Stimulated activated CD4-positive, alpha-beta T cell treated with anti-CD3 and anti-CD28 coated beads, TNF-alpha, amount 100 ng/mL, for 24 hours (primary cell): ENCODE data around the gene WRAP53.

ENCODE experiments used
- DNase-seq, 3 experiments: peaks; one replicate each; pipeline ENCODE4 v3.0.0-alpha.2; 2020; ENCODE audit warnings: low read depth in 3 of 3

WRAP53 gene

GRCh38 chr17:7684851-7685532 lies 3.3 kb upstream of the WRAP53 start:
- no peak for DNase-seq

- peak; percentile 77 to 89 (median 81) for DNase-seq
These were observed 2.6 kb upstream of the WRAP53 start for GRCh38 chr17:7685533-7686221.

GRCh38 chr17:7686222-7687071 lies 1.8 kb upstream of the WRAP53 start:
- peak; percentile 55 to 76 (median 58) for DNase-seq

- peak; percentile 71 to 83 (median 80) for DNase-seq
These were observed 987 bp upstream of the WRAP53 start, which contains the start of gene TP53 for GRCh38 chr17:7687072-7687907. TP53 (minus strand) TSS chr17:7687490; CDS start chr17:7676594, 10,896 bp downstream.

GRCh38 chr17:7688808-7689316 lies 585 bp downstream of the WRAP53 start:
- no peak for DNase-seq

GRCh38 chr17:7695586-7695985 lies 7.3 kb downstream of the WRAP53 start:
- no peak for DNase-seq

- DNase-seq: no peak
These were observed 9.7 kb downstream of the WRAP53 start for GRCh38 chr17:7697828-7698588.

- no peak for DNase-seq
These were observed 12.2 kb downstream of the WRAP53 start for GRCh38 chr17:7700510-7700909.

GRCh38 chr17:7701681-7702080 lies 13.4 kb downstream of the WRAP53 start:
- no peak for DNase-seq

GRCh38 chr17:7702776-7703175 lies 14.5 kb downstream of the WRAP53 start:
- DNase-seq: no peak

GRCh38 chr17:7703584-7704479 lies 15.6 kb downstream of the WRAP53 start:
- no peak for DNase-seq

- no peak for DNase-seq
These were observed 16.5 kb downstream of the WRAP53 start, which contains the start of gene EFNB3 for GRCh38 chr17:7704601-7705268. EFNB3 (plus strand) TSS chr17:7705202; CDS start chr17:7705599, 397 bp downstream.

- DNase-seq: no peak
These were observed 17.3 kb downstream of the WRAP53 start for GRCh38 chr17:7705269-7706255.

- no peak for DNase-seq
These were observed 18.5 kb downstream of the WRAP53 start for GRCh38 chr17:7706631-7707354.

- no peak for DNase-seq
These were observed 19.2 kb downstream of the WRAP53 start for GRCh38 chr17:7707446-7707845.

GRCh38 chr17:7707858-7708750 lies 19.8 kb downstream of the WRAP53 start:
- DNase-seq: no peak
